ENCODE data around the gene UBE2R2.

UBE2R2 gene

GRCh38 chr9:33877727-33878489, 60.9 kb downstream of the UBE2R2 start:
- peaks cover 93% of the 10 kb centered on the region for H4K20me1 ChIP-seq (ENCODE audit: insufficient read depth, low read length, poor library complexity, severe bottlenecking)
- H3K4me1 ChIP-seq (ENCODE audit: insufficient read depth, low read length, poor library complexity, severe bottlenecking) = no peaks in the 10 kb centered on the region
- no peak overlapping the region for H2AFZ ChIP-seq (ENCODE audit: low read length)
- no peaks in the 10 kb centered on the region for H3K9me2 ChIP-seq (replicated peaks; ENCODE audit: low read depth, low read length)
- H3K79me2 ChIP-seq (ENCODE audit: insufficient read depth, low read length) = peaks cover 99% of the 10 kb centered on the region
- H3K27me3 ChIP-seq (ENCODE audit: insufficient read depth, low read length, poor library complexity, severe bottlenecking) = no peaks in the 10 kb centered on the region
- no peaks in the 10 kb centered on the region for H3F3A ChIP-seq (ENCODE audit: low read depth)
- no peak overlapping the region for H3K4me2 ChIP-seq (ENCODE audit: low read depth, low read length, poor library complexity, severe bottlenecking)
- no peak overlapping the region for H3K9ac ChIP-seq (ENCODE audit: low read depth, low read length, poor library complexity, severe bottlenecking)
- H3K36me3 ChIP-seq (ENCODE audit: insufficient read depth, low read length) = no peaks in the 10 kb centered on the region; the same call in 1 of the 2 replicates
- TF ChIP-seq EZH2phosphoT487 (IDR thresholded peaks at IDR 0.05; ENCODE audit: borderline replicate concordance) = no peak
- TF ChIP-seq, protein P1, sequence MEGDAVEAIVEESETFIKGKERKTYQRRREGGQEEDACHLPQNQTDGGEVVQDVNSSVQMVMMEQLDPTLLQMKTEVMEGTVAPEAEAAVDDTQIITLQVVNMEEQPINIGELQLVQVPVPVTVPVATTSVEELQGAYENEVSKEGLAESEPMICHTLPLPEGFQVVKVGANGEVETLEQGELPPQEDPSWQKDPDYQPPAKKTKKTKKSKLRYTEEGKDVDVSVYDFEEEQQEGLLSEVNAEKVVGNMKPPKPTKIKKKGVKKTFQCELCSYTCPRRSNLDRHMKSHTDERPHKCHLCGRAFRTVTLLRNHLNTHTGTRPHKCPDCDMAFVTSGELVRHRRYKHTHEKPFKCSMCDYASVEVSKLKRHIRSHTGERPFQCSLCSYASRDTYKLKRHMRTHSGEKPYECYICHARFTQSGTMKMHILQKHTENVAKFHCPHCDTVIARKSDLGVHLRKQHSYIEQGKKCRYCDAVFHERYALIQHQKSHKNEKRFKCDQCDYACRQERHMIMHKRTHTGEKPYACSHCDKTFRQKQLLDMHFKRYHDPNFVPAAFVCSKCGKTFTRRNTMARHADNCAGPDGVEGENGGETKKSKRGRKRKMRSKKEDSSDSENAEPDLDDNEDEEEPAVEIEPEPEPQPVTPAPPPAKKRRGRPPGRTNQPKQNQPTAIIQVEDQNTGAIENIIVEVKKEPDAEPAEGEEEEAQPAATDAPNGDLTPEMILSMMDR (conservative IDR thresholded peaks at IDR 0.05; ENCODE audit: low read length) = no peak
- H3K4me3 ChIP-seq (ENCODE audit: low read length, poor library complexity, severe bottlenecking) = no peak overlapping the region
- no peaks in the 10 kb centered on the region for H3K9me3 ChIP-seq (ENCODE audit: insufficient read depth, low read depth, low read length)

DNA sequence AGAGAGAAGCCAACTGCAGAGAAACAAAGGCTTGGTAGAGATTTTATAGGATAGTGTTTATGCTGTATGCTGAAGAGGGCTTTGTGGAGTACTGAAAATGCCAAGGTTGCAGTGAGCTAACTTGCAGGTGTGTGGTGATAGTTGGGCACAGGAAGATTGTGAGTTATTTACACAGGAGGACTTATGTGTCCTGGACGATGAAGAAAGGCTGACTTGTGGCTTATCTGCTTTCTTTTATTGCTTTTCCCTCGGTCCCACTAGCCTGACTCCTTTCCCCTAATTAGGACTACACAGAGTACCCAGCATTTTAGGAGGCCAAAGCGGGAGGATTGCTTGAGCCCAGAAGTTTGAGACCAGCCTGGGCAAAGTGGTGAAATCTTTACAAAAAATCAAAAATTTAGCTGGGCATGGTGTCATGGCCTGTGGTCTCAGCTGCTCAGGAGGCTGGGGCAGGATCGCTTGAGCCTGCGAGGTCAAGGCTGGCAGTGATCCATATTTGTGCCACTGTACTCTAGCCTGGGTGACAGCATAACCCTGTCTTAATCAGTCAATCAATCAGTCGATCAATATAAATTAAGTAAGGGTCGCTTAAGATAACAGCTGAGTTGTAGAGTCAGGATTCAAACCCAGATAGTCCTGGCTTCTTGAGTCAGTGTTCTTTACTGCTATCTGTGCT, 61.9 kb downstream of the UBE2R2 start:
- Histone ChIP-seq H3K9me2 (replicated peaks; ENCODE audit: low read depth, low read length) (no peaks in the 10 kb centered on the region), H4K20me1 (ENCODE audit: insufficient read depth, low read length, poor library complexity, severe bottlenecking) (peaks cover 93% of the 10 kb centered on the region), H3K9ac (ENCODE audit: low read depth, low read length, poor library complexity, severe bottlenecking) (no peak overlapping the region), H3K36me3 (ENCODE audit: insufficient read depth, low read length) (no peaks in the 10 kb centered on the region; the same call in 1 of the 2 replicates), H3K4me1 (ENCODE audit: insufficient read depth, low read length, poor library complexity, severe bottlenecking) (no peaks in the 10 kb centered on the region), H3K9me3 (ENCODE audit: insufficient read depth, low read depth, low read length) (no peaks in the 10 kb centered on the region), H3K27me3 (ENCODE audit: insufficient read depth, low read length, poor library complexity, severe bottlenecking) (no peaks in the 10 kb centered on the region), H3F3A (ENCODE audit: low read depth) (no peaks in the 10 kb centered on the region), H3K4me3 (ENCODE audit: low read length, poor library complexity, severe bottlenecking) (no peak overlapping the region), H2AFZ (ENCODE audit: low read length) (no peak overlapping the region), H3K4me2 (ENCODE audit: low read depth, low read length, poor library complexity, severe bottlenecking) (no peak overlapping the region), H3K79me2 (ENCODE audit: insufficient read depth, low read length) (peaks cover 99% of the 10 kb centered on the region)
- TF ChIP-seq, protein P1 (conservative IDR thresholded peaks at IDR 0.05; ENCODE audit: low read length) = no peak
- no peak for TF ChIP-seq EZH2phosphoT487 (IDR thresholded peaks at IDR 0.05; ENCODE audit: borderline replicate concordance)

DNA sequence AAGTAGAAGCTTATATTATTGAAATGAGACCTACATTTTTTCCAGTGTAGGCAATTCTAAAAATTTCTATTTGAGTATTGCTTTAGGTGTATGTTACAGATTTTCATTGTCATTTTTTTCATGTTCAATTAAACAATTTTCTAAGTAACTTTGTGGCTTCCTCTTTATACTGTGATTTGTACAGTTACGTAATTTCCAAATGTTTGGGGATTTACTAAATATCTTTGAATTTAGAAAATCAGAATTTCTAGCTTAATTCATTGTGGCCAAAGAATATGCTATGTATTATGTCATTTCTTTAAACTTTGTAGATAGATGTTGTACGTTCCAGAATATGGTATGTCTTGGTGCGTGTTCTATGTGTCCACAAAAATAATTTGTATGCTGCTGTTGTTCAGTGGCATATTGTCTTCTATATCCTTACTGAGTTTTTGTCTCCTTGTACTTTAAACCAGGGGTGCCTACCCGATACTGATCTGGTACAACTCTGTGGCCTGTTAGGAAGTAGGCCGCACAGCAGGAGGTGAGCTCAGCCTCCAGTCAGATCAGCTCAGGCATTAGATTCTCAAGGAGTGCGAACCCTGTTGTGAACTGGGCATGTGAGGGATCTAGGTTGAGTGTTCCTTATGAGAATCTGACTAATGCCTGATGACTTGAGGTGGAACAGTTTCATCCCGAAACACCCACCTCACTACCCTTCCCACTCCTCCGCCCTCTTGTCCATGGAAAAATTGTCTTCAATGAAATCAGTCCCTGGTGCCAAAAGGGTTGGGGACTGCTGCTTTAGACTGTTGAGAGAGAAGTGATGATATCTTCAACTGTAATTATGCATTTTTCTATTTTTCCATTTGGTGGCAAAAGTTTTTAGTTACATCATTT, 63.5 kb downstream of the UBE2R2 start:
- H3K4me1 ChIP-seq (ENCODE audit: insufficient read depth, low read length, poor library complexity, severe bottlenecking) = no peaks in the 10 kb centered on the region
- H3K9me3 ChIP-seq (ENCODE audit: insufficient read depth, low read depth, low read length) = no peaks in the 10 kb centered on the region
- H3K4me2 ChIP-seq (ENCODE audit: low read depth, low read length, poor library complexity, severe bottlenecking) = no peak overlapping the region
- no peaks in the 10 kb centered on the region for H3K27me3 ChIP-seq (ENCODE audit: insufficient read depth, low read length, poor library complexity, severe bottlenecking)
- H3F3A ChIP-seq (ENCODE audit: low read depth) = no peaks in the 10 kb centered on the region
- no peak overlapping the region for H2AFZ ChIP-seq (ENCODE audit: low read length)
- H3K9ac ChIP-seq (ENCODE audit: low read depth, low read length, poor library complexity, severe bottlenecking) = no peak overlapping the region
- no peak overlapping the region for H3K4me3 ChIP-seq (ENCODE audit: low read length, poor library complexity, severe bottlenecking)
- no peaks in the 10 kb centered on the region; the same call in 1 of the 2 replicates for H3K36me3 ChIP-seq (ENCODE audit: insufficient read depth, low read length)
- H3K9me2 ChIP-seq (replicated peaks; ENCODE audit: low read depth, low read length) = no peaks in the 10 kb centered on the region
- TF ChIP-seq EZH2phosphoT487 (IDR thresholded peaks at IDR 0.05; ENCODE audit: borderline replicate concordance) = no peak
- TF ChIP-seq, protein P1 (conservative IDR thresholded peaks at IDR 0.05; ENCODE audit: low read length) = no peak
- H4K20me1 ChIP-seq (ENCODE audit: insufficient read depth, low read length, poor library complexity, severe bottlenecking) = peaks cover 93% of the 10 kb centered on the region
- peaks cover 99% of the 10 kb centered on the region for H3K79me2 ChIP-seq (ENCODE audit: insufficient read depth, low read length)

Data from Loucy (cell line).